ENCODE results near the gene MRE11.

MRE11 gene

DNA sequence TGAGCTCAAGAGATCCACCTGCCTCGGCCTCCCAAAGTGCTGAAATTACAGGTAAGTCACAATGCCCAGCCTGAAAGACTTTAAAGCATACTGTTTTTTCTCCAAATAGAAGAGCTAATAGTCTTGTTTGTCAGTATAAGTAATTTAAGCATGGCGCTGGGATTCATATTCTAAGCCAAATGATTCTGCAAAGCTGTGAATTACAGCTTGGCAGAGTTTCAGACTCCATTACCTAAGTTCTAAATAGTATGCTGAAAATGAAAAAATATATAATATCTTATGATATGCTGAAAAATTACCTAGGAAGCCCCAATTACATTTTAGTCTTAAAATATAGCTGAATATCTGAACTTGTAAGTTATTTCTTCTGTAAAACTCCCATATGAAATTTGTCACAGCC is 39.3 kb downstream of the MRE11 start:
- TF ChIP-seq, protein P1, sequence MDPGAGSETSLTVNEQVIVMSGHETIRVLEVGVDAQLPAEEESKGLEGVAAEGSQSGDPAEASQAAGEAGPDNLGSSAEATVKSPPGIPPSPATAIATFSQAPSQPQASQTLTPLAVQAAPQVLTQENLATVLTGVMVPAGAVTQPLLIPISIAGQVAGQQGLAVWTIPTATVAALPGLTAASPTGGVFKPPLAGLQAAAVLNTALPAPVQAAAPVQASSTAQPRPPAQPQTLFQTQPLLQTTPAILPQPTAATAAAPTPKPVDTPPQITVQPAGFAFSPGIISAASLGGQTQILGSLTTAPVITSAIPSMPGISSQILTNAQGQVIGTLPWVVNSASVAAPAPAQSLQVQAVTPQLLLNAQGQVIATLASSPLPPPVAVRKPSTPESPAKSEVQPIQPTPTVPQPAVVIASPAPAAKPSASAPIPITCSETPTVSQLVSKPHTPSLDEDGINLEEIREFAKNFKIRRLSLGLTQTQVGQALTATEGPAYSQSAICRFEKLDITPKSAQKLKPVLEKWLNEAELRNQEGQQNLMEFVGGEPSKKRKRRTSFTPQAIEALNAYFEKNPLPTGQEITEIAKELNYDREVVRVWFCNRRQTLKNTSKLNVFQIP (CRISPR knock-in tag; IDR thresholded peaks at IDR 0.05; ENCODE audit: borderline replicate concordance, low read depth) = no peak
- TF ChIP-seq TOX (CRISPR knock-in tag; IDR thresholded peaks at IDR 0.05; ENCODE audit: borderline replicate concordance) = no peak
- TF ChIP-seq, protein P2, sequence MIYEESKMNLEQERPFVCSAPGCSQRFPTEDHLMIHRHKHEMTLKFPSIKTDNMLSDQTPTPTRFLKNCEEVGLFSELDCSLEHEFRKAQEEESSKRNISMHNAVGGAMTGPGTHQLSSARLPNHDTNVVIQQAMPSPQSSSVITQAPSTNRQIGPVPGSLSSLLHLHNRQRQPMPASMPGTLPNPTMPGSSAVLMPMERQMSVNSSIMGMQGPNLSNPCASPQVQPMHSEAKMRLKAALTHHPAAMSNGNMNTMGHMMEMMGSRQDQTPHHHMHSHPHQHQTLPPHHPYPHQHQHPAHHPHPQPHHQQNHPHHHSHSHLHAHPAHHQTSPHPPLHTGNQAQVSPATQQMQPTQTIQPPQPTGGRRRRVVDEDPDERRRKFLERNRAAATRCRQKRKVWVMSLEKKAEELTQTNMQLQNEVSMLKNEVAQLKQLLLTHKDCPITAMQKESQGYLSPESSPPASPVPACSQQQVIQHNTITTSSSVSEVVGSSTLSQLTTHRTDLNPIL (CRISPR knock-in tag; IDR thresholded peaks at IDR 0.05; ENCODE audit: low read depth) = no peak
- TF ChIP-seq BACH2 (CRISPR knock-in tag; IDR thresholded peaks at IDR 0.05; ENCODE audit: borderline replicate concordance) = no peak
- no peak for ATAC-seq

DNA sequence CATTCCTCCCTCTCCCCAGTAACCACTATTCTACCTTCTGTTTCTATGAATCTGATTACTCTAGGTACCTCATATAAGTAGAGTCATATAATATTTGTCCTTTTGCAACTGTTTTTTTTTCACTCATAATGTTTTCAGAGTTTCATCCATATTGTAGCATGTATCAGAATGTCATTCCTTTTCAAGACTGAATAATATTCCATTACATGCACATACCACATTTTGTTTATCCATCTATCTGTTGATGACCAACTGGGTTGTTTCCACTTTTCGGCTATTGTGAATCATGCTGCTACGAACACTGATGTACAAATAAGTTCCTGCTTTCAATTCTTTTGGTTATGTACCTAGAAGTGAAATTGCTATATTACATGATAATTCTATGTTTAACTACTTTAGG is 40.7 kb downstream of the MRE11 start:
- ATAC-seq = no peak

DNA sequence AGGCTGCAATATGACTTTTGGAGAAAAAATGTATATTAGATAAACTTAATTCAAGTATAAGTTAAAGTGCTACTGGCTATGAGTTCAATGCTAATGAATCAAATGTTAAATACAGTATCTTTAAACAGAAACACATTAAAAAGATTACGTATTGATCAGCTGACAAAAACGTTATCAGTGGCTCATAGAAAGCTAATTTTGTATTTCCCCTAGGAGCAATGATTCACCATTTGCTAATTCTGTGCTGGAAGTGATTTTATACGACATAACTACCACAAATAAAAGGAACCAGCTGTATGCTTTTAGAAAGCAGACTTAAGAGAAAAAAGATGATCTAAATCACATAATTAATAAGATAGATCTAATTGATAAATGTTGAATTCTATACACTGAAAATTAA is 43.6 kb downstream of the MRE11 start:
- no peak for ATAC-seq
- no peak for TF ChIP-seq SNAI2 (CRISPR knock-in tag; IDR thresholded peaks at IDR 0.05)
- TF ChIP-seq BACH2 (CRISPR knock-in tag; IDR thresholded peaks at IDR 0.05; ENCODE audit: borderline replicate concordance) = no peak
- TF ChIP-seq ZC3H10 (CRISPR knock-in tag; IDR thresholded peaks at IDR 0.05) = no peak
- no peak for TF ChIP-seq ZNF70 (CRISPR knock-in tag; IDR thresholded peaks at IDR 0.05)
- no peak for TF ChIP-seq ZFP3 (CRISPR knock-in tag; IDR thresholded peaks at IDR 0.05)
- TF ChIP-seq, protein P3, sequence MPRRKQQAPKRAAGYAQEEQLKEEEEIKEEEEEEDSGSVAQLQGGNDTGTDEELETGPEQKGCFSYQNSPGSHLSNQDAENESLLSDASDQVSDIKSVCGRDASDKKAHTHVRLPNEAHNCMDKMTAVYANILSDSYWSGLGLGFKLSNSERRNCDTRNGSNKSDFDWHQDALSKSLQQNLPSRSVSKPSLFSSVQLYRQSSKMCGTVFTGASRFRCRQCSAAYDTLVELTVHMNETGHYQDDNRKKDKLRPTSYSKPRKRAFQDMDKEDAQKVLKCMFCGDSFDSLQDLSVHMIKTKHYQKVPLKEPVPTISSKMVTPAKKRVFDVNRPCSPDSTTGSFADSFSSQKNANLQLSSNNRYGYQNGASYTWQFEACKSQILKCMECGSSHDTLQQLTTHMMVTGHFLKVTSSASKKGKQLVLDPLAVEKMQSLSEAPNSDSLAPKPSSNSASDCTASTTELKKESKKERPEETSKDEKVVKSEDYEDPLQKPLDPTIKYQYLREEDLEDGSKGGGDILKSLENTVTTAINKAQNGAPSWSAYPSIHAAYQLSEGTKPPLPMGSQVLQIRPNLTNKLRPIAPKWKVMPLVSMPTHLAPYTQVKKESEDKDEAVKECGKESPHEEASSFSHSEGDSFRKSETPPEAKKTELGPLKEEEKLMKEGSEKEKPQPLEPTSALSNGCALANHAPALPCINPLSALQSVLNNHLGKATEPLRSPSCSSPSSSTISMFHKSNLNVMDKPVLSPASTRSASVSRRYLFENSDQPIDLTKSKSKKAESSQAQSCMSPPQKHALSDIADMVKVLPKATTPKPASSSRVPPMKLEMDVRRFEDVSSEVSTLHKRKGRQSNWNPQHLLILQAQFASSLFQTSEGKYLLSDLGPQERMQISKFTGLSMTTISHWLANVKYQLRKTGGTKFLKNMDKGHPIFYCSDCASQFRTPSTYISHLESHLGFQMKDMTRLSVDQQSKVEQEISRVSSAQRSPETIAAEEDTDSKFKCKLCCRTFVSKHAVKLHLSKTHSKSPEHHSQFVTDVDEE (CRISPR knock-in tag; IDR thresholded peaks at IDR 0.05) = no peak
- TF ChIP-seq, protein P1 (CRISPR knock-in tag; IDR thresholded peaks at IDR 0.05; ENCODE audit: borderline replicate concordance, low read depth) = no peak

More for the DNA sequence above, 40.7 kb downstream of the MRE11 start:
- TF ChIP-seq ZNF8 (CRISPR knock-in tag; IDR thresholded peaks at IDR 0.05) (peak; percentile 91), ISL1 (CRISPR knock-in tag; IDR thresholded peaks at IDR 0.05) (no peak)

DNA sequence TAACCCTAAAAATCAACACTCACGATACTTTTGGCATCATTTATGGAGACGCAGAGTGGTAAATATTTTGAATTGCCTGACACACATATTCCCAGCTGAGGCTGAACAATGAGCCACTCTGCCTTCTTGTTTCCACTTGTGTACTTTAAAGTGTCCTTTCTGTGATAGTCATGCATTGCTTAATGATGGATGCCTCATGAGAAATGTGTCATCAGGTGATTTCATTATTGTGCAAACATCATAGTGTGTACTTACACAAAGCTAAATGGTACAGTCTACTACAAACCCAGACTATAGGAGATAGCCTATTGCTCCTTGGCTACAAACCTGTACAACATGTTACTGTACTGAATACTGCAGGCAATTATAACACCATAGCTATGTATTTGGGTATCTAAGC is 44.2 kb downstream of the MRE11 start:
- TF ChIP-seq TCF4 (CRISPR knock-in tag; IDR thresholded peaks at IDR 0.05; ENCODE audit: borderline replicate concordance) = no peak
- TF ChIP-seq GLIS3 (CRISPR knock-in tag; IDR thresholded peaks at IDR 0.05) = no peak
- no peak for ATAC-seq

DNA sequence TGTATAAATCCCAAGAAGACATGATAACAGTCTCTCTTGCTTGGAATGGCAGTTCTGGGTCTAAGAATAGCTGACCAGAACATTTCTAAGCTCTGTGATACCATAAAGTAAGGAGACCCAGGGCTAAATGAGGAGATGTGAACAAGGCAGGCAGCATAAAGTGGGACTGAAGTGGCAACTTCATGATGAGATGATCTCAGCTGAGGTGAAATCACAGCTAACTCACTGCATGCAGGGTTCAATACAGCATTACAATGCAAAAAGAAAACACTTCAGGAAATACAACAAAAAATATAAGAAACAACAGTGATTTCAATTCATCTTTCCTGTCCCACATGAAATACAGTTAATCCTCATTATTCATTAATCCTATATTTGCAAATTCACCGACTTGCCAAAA is 44.6 kb downstream of the MRE11 start:
- no peak for ATAC-seq
- TF ChIP-seq SNAI2 (CRISPR knock-in tag; IDR thresholded peaks at IDR 0.05) (no peak), ZFP30 (CRISPR knock-in tag; IDR thresholded peaks at IDR 0.05) (no peak), ESRRG (CRISPR knock-in tag; IDR thresholded peaks at IDR 0.05) (no peak), ARNTL (CRISPR knock-in tag; IDR thresholded peaks at IDR 0.05; ENCODE audit: borderline replicate concordance, low read depth) (no peak), ZFP3 (CRISPR knock-in tag; IDR thresholded peaks at IDR 0.05) (no peak), ISL1 (CRISPR knock-in tag; IDR thresholded peaks at IDR 0.05) (no peak), TCF4 (CRISPR knock-in tag; IDR thresholded peaks at IDR 0.05; ENCODE audit: borderline replicate concordance) (no peak), PPARA (CRISPR knock-in tag; IDR thresholded peaks at IDR 0.05; ENCODE audit: borderline replicate concordance) (no peak), ZNF565 (CRISPR knock-in tag; conservative IDR thresholded peaks at IDR 0.05; ENCODE audit: low read depth) (no peak), TOX (CRISPR knock-in tag; IDR thresholded peaks at IDR 0.05; ENCODE audit: borderline replicate concordance) (no peak), CSDC2 (CRISPR knock-in tag; IDR thresholded peaks at IDR 0.05) (no peak)
- TF ChIP-seq, protein P3 (CRISPR knock-in tag; IDR thresholded peaks at IDR 0.05) = no peak
- TF ChIP-seq, protein P4, sequence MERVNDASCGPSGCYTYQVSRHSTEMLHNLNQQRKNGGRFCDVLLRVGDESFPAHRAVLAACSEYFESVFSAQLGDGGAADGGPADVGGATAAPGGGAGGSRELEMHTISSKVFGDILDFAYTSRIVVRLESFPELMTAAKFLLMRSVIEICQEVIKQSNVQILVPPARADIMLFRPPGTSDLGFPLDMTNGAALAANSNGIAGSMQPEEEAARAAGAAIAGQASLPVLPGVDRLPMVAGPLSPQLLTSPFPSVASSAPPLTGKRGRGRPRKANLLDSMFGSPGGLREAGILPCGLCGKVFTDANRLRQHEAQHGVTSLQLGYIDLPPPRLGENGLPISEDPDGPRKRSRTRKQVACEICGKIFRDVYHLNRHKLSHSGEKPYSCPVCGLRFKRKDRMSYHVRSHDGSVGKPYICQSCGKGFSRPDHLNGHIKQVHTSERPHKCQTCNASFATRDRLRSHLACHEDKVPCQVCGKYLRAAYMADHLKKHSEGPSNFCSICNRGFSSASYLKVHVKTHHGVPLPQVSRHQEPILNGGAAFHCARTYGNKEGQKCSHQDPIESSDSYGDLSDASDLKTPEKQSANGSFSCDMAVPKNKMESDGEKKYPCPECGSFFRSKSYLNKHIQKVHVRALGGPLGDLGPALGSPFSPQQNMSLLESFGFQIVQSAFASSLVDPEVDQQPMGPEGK (CRISPR knock-in tag; IDR thresholded peaks at IDR 0.05; ENCODE audit: borderline replicate concordance) = no peak
- TF ChIP-seq, protein P1 (CRISPR knock-in tag; IDR thresholded peaks at IDR 0.05; ENCODE audit: borderline replicate concordance, low read depth) = no peak

Measured in SK-N-SH treated with all-trans-retinoic acid at 6 μM for 48 hours (cell line).